Limb (tissue), 2 donors: ENCODE results near the gene TMPRSS13.
"Not testable (repeated sequence)": the region's sequence is repeated elsewhere in the genome, so short reads cannot be mapped to it uniquely, and the experiment has no call there.

Experiments
- DNase-seq, 2 donors: peaks; one replicate each; pipeline ENCODE4 v3.0.0-alpha.2; 2016; ENCODE audit errors: extremely low spot score in 2 of 2

TMPRSS13 gene

DNA sequence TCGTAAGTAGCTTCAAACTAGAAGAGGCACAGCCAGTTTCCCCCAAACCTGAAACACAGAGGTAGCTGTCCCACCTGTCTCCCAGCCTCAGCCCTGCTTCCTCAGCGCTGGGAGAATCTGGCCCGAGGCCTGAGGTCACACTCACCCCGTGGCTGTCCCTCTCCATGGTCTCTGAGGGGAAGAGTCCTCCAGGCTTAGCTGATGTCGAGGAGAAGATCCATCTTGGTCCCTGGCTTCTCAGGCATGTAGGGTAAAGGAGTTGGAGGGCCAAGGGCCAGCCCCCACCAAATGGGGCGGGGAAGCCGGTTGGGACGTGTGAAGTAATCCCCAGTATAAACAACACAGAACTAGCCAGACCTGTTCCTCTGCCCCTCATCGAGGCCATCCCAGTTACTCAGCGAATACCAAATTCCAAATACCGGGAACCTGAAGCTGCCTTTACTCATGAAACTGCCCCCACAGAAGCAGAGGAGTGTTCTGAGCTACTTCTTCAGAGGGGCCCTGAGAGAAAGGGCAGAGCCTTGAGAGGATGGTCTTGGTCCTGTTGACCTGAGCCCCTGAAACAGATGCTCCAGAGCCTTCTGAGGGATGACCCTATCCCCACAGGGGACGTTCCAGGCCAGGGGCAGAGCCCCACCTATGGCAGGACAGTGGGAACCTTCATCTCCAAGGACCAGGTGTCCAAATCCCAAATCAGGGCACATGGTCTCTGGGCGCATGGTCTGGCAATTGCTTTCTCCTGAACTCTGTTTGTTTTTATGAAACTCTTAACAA, at the start of gene TMPRSS13:
TMPRSS13 (minus strand) TSS at position 261 of the 774 bp plus-strand sequence; CDS start at position 166, 95 bp downstream.
- DNase-seq = no peak

DNA sequence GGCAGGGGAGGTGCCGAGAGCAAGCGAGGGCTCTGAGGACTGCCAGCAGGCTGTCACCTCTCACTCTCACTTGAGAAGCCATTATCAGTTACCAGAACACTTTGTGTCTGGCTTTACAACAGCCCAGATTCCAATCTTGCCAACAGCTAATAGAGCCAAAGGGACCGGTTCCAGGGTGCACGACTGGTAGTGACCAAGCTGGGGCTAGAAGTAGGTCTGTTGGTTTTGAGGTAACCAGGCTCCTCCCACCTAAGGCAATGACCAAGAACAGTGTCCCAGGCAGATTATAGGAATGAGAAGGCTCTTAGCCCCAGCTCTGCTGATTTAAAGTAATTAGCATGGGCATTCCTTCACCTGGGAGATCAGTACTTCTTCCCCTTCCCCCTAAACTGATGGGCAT, 49.8 kb upstream of the TMPRSS13 start:
- no peak for DNase-seq

DNA sequence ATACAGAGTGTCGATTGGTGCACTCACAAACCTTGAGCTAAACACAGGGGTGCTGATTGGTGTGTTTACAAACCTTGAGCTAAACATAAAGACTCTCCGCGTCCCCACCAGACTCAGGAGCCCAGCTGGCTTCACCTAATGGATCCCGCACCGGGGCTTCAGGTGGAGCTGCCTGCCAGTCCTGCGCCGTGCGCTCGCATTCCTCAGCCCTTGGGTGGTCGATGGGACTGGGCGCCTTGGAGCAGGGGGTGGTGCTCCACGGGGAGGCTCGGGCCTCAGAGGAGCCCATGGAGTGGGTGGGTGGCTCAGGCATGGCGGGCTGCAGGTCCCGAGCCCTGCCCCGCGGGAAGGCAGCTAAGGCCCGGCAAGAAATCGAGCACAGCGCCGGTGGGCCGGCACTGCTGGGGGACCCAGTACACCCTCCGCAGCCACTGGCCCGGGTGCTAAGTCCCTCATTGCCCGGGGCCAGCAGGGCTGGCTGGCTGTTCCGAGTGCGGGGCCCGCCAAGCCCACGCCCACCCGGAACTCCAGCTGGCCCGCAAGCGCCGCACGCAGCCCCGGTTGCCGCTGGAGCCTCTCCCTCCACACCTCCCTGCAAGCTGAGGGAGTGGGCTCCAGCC, 49.2 kb upstream of the TMPRSS13 start:
- not testable (repeated sequence) for DNase-seq

DNA sequence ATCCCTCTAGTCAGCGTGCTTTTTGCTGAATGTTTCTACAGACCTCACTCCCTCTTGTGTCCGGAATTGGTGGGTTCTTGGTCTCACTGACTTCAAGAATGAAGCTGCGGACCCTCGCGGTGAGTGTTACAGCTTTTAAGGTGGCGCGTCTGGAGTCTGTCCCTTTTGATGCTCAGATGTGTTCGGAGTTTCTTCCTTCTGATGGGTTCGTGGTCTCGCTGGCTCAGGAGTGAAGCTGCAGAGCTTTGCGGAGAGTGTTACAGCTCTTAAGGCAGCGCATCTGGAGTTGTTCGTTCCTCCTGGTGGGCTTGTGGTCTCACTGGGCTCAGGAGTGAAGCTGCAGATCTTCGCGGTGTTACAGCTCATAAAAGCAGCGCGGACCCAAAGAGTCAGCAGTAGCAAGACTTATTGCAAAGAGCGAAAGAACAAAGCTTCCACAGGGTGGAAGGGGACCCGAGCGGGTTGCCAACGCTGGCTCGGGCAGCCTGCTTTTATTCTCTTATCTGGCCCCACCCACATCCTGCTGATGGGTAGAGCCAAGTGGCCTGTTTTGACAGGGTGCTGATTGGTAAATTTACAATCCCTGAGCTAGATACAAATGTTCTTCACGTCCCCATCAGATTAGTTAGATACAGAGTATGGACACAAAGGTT, 48.5 kb upstream of the TMPRSS13 start:
- not testable (repeated sequence) for DNase-seq

DNA sequence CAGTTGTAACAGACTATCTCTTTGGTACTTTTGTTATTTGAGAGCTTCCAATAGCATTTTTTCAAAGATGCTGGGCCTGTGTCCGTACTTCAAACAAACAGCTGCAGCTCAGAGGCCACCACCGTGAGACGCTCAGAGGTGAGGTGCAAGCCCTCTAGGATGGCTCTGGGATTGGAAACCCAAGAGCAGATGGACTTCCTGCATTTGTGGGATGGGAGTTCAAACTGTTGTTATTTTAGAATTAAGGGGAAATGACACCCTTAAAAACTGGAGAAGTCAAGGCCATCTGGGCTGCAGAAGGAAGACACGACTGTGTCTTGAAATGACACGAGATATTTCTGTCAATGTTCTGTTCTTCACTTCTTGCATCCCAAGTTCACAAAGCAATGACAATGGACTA, 47.8 kb upstream of the TMPRSS13 start:
- no peak for DNase-seq

DNA sequence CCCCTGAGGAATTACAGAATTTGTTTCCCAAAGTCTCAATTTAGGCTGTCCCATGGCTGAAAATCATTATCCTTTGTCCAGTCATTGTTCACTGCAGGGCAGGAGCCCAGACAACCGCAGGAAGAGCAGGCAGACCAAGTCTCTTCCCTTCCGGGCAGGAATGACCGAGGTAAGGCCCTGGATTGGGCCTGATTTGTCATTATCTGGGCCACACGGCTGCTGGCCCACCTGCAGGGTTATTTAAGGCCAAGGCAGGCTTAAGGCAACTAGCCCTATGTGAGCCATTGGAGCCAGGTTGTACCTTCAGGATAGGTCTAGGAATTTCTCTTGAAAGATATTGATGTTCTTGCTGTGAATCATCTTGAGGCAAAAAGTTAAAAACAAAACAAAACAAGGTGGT, 47.2 kb upstream of the TMPRSS13 start:
- no peak for DNase-seq

DNA sequence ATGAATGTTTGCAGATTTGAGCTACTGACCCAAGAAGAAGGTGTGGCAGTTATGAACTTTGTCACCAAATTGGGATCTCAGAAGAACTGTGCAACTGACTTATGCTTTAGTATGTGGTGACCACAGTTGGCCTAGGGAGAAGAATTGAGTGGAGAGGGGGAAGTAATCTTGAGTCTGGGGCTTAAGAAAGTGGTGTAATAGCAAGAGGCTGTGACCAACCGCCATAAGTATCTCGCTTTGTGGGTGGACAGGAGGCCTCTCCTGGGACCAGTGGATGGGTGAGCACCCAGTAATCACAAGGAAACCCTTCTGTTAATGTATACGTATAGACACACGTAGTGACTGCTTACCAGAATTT, 44.3 kb upstream of the TMPRSS13 start:
- DNase-seq = no peak

DNA sequence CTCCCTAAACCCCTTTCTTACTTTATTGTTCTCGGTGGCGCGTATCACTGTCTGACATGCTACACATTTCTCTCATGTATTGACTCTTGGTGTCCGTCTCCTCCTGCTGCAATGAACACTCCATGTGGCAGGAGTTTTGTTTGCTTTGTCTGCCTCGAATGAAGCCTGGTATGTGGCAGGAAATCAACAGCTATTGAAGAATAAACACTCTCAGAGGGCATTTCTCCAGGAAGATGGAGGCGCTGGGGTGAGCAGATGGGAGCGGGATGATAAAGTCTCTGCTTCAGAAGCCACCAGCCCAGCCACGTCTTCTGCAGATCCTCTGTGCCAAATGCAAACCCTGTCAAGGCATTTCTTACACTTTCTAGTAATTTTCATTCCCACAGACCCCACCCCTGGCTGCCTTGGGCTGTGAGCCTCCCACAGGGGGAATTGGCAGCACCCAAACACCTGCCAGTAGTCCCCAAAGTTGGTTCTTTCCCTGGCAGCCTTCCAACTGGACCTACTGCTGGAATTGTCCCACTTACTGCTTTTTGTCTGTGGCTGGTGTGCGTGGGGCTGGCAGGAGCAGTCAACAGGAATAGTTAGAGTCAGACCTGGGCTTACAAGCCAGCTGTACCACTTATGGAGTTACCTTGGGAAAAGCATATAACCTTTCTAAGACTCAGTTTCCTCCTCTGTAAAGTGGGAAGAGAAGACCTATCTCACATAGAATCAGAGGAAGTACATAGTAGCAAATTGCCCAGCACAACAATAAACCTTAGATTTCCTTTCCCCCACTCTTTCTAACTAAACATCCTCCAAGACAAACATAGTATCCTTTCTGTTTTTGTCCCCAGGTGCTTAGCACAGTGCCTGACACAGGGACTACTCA, 43.7 kb upstream of the TMPRSS13 start:
- DNase-seq = peak in 1 of 2 donors; percentile 19

DNA sequence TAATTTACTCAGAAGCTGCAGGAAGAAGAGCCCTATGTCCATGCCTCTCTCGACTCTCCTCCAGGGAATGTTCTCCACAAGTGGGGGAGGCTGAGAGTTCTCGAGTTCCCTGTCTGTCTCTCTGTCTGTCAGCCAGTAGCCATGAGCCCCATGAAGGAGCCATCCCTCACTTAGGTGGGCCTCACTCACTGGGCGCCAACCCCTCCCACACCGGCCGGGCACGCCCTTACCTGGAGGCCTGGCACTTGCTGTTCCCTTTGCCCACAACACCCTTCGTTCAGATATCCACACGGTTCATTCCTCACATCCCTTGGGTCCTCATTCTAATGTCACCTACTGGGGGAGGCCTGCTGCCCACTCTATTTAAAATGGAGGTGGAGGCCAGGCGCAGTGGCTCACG, 42.8 kb upstream of the TMPRSS13 start:
- DNase-seq = no peak

DNA sequence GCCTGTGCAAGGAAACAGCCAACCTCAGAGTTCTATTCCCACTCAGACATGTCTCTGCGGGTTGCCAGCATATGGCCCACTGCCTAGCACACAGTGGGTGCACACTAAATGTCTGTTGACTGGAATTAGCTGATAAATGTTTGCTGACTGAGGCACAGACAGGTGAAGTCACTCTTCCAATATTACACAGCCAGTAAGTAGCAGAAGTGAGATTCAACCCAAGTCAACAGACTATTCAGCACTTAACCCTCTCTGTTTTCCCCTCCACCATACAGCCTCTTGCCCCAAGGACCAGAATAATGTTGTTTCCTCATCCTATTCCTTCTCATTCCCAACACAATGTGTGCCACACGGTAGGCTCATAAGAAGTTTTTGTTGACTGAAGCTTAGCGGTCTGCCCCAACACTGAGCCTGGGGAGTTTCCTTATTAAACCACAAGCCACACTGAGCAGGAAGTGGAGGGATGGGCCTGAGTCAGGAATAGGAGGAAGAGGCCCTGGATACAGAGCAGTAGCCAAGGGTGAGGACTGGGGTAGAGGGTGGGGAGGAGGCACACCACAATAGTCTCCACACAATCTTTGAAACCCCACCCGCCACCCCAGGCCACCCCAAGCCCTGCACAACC, 41.3 kb upstream of the TMPRSS13 start:
- DNase-seq = no peak

DNA sequence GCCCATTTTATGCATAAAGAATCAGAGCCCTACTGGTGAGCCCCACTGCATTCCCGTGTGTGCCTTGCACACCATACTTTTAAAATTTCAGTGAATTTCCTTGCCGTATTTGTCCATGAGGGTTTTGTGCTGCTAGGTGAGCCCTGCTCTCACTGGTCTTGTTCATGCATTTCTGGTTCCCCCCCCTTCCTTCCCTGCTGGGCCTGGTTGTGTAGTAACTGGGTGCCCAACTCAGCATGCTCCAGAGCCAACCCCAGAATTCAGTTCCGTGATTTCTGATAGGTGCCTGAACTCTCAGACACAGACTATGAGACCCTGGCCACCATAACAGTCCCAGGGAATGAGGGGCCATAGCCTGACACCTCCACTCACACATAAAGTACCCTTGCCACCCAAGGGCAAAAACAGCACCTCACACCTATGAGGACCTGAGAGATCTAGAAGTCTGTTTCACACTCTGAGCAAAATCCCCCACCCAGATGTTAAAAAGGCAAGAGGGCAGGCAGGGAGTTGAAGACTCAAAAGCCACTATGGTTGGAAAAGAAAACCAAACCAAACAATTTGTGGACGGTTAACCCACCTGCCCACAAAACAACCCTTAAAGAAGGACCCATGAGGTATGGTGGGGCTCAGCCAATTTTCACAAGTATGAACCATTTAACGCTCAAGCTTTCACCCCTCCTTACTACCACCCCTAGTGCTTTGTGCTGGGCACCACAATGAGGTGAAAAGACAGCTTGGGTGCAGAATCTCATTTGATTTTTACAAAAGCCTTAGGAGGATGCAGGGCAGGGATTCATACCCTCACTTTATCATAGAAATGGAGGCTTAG, 40.2 kb upstream of the TMPRSS13 start:
- DNase-seq = no peak

DNA sequence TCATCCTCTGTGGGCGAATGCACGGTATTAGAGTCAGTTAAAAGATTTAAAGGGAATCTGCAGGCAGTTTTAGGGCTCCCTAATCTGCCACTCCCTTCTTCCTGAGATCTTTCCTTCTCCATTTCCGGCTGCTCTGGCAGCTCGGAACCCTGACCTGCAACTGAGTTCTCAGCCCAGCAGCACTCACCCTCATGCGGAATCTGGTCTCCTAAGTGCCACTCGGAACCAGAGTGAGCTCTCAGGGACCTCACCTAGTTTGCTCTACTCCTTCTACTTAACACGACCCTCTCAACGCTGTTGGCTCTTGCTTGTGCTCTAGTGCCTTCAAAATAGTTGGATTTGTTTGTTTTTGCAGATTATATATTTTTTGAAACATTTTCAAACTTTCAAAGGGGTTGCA, 37.7 kb upstream of the TMPRSS13 start:
- no peak for DNase-seq

DNA sequence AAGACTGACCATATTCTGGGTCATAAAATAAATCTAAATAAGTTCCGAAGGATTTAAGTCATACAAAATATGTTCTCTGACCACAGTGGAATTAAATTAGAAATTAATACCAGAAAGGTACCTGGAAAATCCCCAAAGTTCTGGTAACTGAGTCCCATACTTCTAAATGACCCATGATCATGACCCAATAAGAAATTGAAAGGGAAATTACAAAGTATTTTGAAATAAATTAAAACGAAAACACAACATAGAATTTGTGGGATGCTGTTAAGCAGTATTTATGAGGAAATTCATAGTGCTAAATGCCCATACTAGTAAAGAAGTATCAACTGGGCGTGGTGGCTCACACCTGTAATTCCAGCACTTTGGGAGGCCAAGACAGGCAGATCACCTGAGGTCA, 33.6 kb upstream of the TMPRSS13 start:
- DNase-seq = no peak

DNA sequence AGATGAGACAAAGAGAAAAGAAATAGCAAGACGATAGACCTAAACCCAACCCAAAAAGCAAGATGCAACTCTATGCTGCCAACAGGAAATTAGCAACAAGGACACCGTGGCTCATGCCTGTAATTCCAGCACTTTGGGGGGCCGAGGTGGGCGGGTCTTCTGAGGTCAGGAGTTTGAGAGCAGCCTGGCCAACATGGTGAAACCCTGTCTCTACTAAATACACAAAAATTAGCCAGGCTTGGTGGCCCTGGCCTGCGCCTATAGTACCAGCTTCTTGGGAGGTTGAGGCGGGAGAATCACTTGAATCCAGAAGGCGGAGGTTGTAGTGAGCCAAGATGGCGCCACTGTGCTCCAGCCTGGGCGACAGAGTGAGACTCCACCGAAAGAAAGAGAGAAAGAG, 32.7 kb upstream of the TMPRSS13 start:
- peak in 1 of 2 donors; percentile 8 for DNase-seq

DNA sequence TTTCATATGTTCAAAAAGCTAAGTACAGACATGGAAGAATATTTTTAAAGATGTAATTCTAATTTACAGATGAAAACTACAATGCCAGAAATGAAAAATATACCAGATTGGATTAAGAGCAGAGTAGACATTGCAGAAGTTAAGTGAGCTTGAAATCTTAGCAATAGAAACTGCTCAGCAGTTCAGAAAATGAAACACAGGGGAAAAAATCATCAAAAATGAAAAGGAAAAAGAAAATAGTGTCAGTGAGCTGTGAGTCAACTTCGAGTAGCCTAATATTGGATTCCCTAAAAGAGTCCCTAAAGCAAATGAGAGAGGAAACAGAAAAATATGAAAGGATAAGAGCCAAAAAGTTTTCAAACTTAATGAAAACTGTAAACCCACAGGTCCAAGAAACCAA, 31.2 kb upstream of the TMPRSS13 start:
- DNase-seq = no peak

DNA sequence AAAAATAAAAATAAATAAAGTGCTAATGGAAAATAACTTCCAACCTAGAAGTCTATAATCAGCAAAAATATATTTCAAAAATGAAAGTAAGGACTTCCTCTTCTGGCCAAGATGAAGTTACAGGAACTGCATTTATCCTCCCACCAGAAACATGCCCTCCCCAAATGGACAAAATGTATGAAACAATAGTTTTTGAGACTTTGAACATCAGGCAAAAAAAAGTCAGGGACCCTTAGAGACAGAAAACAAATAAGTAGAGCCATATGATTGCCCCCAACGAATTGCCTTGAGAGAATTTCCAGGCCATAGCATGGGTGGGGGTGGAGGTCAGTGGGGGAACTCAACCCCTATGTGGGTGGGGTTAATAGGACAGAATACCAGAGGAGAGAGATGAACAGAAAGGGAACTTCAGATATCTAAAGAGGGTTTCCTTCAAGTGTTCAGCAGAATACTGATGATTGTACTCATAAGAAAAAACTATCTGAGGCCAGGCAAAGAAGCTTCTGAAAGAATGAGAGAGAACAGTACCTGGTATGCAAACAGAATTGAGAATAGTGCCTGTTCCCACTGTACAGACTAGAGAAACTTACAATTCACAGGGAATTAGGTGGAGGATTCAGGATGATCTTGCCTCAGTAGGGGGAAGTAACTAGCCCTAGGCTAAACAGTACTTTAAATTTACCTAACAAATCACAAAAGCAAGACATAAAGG, 30.4 kb upstream of the TMPRSS13 start:
- DNase-seq = no peak

DNA sequence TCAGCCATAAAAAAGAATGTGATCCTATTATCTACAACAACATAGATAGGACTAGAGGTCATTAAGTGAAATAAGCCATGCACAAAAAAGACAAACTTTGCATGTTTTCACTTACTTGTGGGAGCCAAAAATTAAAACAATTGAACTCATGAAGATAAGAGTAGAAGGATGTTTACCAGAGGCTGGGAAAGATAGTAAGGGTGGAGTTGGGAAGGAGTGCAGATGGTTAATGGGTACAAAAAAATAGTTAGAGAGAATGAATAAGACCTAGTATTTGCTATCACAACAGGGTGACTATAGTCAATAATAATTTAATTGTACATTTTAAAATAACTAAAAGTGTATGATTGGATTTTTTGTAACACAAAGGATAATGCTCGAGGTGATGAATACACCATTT, 29.7 kb upstream of the TMPRSS13 start:
- no peak for DNase-seq

DNA sequence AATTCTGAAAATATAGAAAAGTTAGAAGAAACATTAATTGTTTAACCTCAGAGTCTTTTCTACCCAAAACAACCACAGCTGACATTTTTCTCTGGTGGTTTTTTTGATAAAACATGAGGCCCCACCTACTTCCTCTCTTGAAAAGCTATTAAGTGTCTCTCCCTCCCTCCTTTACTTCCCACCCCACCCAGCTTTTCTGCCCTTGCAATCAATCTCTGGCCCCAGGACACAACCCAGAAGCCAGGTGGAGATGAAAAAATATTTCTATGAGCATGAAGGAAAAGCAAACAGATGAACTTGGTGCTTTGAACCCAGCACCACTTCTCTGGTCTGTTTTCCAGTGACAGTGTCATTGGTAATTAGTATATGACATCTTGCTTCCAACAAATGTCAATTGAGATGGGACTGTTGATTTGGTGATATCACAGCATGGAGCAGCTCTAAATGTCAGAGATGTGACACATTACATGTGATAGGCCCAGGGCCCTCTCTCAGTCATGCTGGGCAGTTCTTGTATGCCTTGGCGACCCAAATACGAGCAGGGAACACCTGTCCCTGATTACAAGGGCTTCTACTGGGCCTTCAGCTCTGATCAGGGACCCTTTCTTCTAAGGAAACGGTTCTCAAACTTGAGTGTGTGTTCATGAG, 23.9 kb upstream of the TMPRSS13 start:
- DNase-seq = peak in 1 of 2 donors; percentile 12
